Measurements from ENCODE around the gene MRPS10.
"Not testable (repeated sequence)": the region's sequence is repeated elsewhere in the genome, so short reads cannot be mapped to it uniquely, and the experiment has no call there.

MRPS10 gene

DNA sequence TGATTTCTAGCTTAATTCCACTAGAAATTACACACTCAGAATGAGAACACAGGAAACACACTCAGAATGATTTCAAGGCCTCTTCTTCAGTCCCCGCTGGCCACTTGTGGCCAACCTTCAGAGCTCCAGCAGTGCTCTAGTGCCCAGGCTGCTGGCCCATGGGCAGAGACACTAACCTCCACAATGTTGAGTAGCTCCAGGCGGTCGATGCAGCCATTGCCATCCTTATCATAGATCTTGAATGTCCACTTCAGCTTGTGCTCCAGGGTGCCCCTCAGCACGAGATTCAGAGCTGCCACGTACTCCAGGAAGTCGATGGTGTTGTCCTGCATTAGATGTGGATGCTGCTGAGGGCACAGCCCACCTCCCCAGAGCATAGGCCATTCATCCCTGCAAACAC, 29.3 kb downstream of the MRPS10 start:
- no peak overlapping the region for H3K4me3 ChIP-seq (ENCODE audit: low read length)
- no peak for TF ChIP-seq ZNF274 (IDR thresholded peaks at IDR 0.05; ENCODE audit: low read depth, low read length)

DNA sequence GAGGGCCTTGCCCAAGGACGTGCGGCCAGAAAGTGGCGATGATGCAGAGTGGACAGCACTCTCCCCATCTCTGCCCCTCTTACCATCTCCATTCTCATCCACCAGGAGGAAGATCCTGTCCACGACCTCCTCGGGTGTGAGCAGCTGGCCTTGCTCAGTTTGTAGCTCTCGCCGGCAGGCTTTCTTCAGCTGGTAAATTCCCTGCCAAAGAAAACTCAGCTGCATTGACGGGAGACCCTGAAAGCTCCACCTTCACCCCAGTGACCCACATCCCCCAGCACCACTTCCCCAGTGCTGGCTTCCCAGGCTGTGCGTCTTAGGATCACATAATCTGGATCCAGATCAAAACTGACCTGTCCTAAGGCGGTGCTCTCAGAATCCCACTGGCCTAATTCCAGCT, 32.1 kb downstream of the MRPS10 start:
- no peak overlapping the region for H3K4me3 ChIP-seq (ENCODE audit: low read length)
- TF ChIP-seq ZNF274 (IDR thresholded peaks at IDR 0.05; ENCODE audit: low read depth, low read length), result no peak

DNA sequence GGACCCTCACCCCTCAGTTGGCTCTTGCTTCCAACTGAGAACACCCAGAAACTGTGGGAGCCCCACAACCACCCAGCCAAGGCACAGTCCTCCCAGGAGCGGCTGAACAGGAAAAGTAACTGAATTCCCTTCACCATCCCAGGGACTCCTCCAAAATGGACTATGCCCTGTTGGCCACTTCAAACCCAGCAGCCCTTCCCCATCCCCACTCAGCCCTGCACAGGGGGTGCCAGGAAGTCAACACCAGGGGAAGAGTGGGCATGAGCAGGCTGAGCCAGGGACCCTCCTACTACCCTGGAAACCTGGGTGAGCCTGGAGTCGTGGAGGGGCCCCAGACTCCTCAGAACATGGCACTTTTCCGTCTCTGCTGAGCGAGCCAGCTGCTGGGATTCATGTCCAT, 33.2 kb downstream of the MRPS10 start:
- H3K4me3 ChIP-seq (ENCODE audit: low read length), result no peak overlapping the region

DNA sequence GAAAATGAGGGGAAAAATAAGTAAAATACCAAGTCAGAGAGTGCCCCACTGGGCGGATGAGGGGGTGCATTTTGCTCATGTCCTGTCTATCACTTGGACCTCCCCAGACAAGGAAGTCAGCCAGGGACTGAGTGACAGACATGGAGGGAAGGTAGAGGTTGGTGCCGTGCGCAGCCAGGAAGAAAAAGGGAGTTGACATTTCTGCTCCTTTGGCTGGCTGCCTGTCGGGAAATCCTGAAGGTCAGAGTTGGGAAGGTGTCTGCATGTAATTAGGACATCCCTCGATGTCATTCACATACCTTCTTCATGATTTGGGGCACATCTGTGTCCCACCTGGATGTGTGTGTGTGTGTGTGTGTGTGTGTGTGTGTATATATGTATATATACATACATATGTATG, 35.6 kb downstream of the MRPS10 start:
- no peak for TF ChIP-seq ZNF274 (IDR thresholded peaks at IDR 0.05; ENCODE audit: low read depth, low read length)
- H3K4me3 ChIP-seq (ENCODE audit: low read length), result no peak overlapping the region

More for the DNA sequence above, 33.2 kb downstream of the MRPS10 start:
- TF ChIP-seq ZNF274 (IDR thresholded peaks at IDR 0.05; ENCODE audit: low read depth, low read length), result no peak

DNA sequence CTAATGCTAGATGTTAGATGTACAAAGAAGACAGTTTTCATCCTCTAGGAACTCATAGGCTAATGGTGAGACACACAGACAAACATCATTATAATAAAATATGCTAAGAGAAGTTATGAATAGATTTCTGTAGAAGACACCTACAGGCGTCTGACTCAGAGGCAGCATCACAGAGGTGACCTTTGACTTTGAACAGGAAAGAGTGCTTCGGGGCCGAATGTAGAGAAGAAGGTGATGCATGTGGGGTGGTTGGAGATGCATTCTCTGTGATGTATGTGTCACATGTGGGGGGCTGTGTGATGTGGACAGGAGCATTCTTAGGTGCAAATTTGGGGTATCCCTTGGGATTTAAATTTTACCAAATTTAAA, 37.7 kb downstream of the MRPS10 start:
- no peak for TF ChIP-seq ZNF274 (IDR thresholded peaks at IDR 0.05; ENCODE audit: low read depth, low read length)
- H3K4me3 ChIP-seq (ENCODE audit: low read length), result no peak overlapping the region

DNA sequence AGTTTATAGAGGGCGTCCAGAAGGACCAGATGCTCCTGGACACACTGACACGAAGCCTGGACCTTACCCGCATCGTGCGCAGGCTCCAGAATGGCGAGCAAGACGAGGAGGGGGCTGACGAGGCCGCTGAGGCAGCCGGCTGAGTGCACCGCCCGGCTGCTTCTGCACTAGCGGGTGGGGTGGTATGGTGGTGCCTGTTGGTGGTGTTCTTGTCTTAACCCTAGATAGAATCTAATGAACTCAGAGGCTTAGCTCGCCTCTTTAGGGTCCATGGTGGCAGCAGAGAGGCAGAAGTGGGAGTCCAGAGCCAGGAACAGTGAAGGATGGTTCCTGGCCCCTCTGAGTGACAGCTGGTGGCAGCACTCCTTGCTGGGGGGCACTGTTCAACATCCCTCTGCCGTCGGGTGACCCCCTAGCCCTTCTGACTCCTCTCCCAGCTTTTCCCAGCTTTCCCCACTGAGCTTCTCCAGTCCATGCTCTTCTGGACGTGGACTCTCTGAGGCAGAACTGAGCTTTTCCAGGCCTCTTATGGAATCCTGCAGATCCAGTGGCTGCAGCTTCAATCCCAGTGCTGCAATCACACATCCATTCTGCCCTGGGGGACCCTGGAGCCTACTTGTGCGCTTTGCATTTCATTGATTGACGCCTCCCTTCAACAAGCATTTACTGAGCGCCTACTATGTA, 38.3 kb downstream of the MRPS10 start:
- H3K4me3 ChIP-seq (ENCODE audit: low read length), result no peak overlapping the region
- no peak for TF ChIP-seq ZNF274 (IDR thresholded peaks at IDR 0.05; ENCODE audit: low read depth, low read length)

DNA sequence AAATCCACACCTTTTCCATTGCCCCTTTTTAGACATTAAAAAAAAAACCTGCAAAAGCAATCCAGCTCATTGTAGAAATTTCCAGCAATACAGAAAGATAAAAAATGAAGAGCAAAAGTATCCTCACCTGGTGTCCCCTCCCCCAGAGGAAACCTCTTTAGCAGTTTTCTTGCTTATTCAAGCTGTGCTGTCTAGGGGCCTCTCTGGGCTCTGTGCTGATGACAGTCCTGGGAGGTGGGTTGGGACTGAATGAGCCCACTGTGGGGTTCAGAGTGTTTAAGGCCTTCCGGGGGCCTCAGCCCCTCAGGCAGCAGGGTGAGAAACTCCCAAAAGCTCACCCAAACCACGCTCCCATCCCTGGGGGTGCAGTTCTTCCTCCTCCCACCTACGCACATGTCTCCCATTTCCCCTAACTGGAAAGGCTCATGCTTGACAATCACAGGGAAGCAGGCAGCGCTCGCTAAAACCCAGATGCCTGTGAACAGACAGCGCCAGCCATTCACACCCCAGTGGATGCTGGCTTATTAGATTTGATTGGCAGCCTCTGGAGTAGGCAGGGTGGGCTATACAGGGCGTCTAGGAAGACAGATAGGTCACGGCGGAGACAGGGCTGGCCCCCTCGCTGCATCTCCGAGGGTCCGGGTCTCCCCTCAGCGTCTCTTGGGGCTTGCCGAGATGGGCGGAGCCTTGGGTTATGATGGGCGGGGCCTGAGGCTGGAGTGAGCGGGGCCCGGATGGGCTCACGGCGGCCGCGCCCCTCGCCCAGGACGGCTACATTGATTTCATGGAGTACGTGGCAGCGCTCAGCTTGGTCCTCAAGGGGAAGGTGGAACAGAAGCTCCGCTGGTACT, 39.9 kb downstream of the MRPS10 start:
- H3K4me3 ChIP-seq (ENCODE audit: low read length), result no peak overlapping the region
- no peak for TF ChIP-seq ZNF274 (IDR thresholded peaks at IDR 0.05; ENCODE audit: low read depth, low read length)

DNA sequence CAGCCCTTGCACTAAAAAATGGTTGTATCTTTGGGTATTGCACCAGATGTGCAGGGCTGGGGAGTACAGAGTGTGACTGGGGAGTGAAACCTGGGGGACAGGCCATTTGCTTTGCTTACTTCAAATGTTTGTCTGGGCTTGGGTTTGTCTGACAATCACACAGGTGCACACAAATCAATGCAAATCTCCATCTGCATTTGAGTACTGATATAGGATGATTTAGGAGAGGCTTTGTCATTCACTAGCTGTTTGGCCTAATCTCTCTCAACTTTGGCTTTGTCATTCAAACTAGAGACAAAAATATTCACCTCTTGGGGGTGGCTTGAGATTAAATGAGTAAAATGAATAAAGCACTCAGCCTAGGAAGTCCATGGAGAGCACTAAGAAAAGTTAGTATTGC, 40.7 kb downstream of the MRPS10 start:
- H3K4me3 ChIP-seq (ENCODE audit: low read length), result no peak overlapping the region
- no peak for TF ChIP-seq ZNF274 (IDR thresholded peaks at IDR 0.05; ENCODE audit: low read depth, low read length)

DNA sequence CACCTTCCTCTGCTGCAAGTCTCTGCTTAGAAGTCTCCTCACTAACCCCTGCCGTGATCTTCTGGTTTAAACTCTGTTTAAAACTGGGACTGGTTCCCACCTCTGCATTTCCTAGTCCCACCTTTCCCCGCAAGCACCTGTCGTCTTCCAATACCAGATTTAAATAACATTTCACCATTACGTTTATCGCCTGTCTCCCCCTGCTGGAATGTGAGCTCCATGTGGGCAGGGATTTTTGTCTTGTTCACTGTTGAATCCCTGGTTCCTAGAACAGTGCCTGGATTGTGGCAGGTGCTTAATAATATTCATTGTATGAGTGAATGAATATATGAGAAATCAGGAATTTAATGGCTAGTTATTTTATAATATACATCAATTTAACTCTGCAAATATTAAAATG, 41.8 kb downstream of the MRPS10 start:
- TF ChIP-seq ZNF274 (IDR thresholded peaks at IDR 0.05; ENCODE audit: low read depth, low read length), result no peak
- no peak overlapping the region for H3K4me3 ChIP-seq (ENCODE audit: low read length)

DNA sequence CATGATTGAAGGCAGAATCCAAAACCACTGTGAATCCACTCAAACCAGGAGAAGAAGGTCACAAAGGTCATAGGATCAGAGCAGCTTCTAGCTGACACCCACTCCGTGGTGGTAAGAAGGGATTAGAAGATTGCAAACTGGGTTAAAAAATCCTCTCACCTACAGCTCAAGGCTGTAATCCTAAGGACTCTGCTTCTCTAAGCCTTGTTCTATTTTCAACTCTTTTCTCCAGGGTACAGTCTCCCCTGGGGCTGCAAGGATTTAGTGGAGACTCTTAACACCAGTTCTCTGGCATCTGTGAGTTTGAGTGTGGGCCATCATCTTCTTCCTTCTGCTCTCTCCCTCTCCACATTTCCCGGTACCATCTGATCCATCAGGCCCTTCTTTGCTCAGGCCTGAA, 44.6 kb downstream of the MRPS10 start, which contains the start of gene GUCA1A:
Gene GUCA1A, plus strand, starts transcription at position 264 of the 400 bp plus-strand sequence. CDS start 250 bp downstream, outside the sequence.
- no peak within 1 kb of the TSS for H3K4me3 ChIP-seq (ENCODE audit: low read length)
- TF ChIP-seq ZNF274 (IDR thresholded peaks at IDR 0.05; ENCODE audit: low read depth, low read length), result no peak

DNA sequence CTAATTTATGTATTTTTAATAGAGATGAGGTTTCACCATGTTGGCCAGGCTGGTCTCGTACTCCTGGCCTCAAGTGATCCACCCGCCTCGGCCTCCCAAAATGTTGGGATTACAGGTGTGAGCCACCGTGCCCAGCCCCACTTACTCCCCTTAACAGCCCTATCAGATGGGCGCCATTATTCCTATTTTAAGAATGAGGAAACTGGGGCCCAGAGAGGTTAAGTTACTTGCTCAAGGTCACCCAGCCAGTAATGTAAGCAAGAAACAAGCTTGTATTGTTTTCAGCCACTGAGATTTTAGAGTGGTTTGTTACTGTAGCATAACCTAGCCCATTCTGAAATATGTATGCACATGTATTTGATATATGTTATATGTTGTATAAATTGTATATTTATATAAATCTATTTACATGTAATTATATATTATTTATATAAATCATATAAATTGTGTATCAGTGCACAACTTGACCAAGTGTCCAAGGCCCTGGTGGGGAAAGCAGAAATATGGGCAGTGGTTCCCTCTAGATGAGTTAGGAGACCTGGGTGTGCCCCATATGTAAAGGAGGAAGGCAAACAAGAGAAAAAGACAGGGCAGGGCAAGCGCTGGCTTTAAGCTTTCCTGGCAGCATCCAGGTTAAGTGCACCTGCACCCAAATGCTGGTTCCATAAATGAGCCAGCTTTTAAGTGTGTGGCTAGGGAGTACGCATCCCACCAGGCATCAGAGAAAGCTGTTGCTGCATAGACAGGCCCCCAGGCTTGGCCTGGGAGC, 45.7 kb downstream of the MRPS10 start:
- H3K4me3 ChIP-seq (ENCODE audit: low read length), result no peak overlapping the region
- TF ChIP-seq ZNF274 (IDR thresholded peaks at IDR 0.05; ENCODE audit: low read depth, low read length), result no peak

DNA sequence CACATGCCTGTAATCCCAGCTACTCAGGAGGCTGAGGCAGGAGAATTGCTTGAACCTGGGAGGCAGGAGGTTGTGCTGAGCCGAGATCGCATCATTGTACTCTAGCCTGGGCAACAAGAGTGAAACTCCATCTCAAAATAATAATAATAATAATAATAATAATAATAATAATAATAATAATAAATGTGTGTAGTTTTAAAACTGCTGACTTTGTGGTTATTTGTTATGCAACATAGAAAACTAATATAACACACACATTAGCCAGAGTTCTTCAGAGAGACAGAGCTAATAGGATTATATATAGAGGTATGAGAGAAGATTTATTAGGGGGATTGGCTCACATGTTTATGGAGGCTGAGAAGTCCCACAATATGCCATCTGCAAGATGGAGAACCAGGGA, 47.9 kb downstream of the MRPS10 start:
- not testable (repeated sequence) for H3K4me3 ChIP-seq (ENCODE audit: low read length)

DNA sequence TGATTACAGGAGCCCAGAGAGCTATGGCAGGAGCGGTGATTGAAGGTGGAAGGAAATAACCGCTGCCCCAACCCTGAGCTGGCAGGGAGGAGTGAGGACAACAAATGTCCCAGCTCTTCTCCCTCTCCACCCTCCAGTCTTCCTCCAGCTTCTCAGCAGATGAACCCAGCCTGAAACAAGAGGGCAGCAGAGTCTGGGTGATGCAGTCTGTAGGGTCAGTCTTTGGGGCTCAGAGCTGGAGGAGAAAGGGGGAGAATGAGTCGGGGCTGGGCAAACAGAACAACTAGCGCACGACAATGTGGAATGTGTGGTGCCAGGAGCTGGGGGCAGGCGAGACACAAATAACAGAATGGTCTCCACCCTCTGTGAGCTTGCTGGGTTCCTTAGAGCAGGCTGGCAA, 49.0 kb downstream of the MRPS10 start:
- no peak for TF ChIP-seq ZNF274 (IDR thresholded peaks at IDR 0.05; ENCODE audit: low read depth, low read length)
- H3K4me3 ChIP-seq (ENCODE audit: low read length), result no peak overlapping the region

DNA sequence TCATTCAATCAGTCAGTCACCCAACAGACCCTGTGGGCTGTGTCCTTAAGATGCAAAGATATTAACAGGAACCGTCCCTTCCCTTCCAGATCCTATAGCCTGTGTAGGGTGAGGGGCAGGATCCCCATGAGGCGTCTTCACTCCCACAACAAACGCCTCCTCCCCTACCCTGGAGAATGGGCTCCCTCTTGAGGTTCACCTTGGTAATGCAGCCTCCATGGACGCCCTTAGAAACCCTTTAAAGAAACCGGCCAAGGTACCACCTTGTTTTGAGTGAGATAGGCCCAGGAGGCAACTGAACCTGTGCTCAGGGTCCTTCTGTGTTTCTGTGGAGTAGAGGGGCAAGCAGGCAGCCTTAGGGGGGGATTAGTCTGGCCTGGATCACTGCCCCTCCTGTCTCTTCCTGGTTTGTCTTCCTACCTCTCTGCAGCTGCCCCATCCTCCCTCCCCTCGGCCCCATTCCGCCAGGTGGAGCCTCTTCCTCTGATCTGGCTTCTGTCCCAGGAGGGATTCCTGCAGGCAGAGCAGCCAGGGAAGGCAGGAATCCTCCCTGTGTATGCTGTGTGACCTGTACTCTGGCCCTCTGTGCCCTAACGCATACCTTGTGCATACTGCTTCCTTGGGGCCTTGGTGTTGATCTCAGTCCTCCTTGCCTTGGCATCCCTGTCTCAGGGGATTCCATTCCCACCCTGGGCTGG, 51.1 kb downstream of the MRPS10 start:
- H3K4me3 ChIP-seq (ENCODE audit: low read length), result no peak overlapping the region
- no peak for TF ChIP-seq ZNF274 (IDR thresholded peaks at IDR 0.05; ENCODE audit: low read depth, low read length)
